Uterus (tissue), 2 donors: ENCODE measurements around the gene CD5L.

Source experiments
- POLR2A ChIP-seq, 2 donors: fragments of 450-650 bp; IDR thresholded peaks; one replicate each; pipeline ENCODE4 v1.6.1; 2016; ENCODE audit warnings: antibody characterized with exemption in 2 of 2, mild to moderate bottlenecking in 1 of 2, moderate library complexity in 1 of 2
- TF ChIP-seq, protein P1 (sequence below), 4 experiments: fragments of 200-600 bp in 2 of 4; fragments of 450-650 bp in 2 of 4; sonication (generic) in 2 of 4; IDR thresholded peaks; one replicate each; pipeline ENCODE4 v1.5.1; 2016 to 2019; ENCODE audit warnings: antibody characterized with exemption in 4 of 4, mild to moderate bottlenecking in 2 of 4, moderate library complexity in 1 of 4

GRCh38 chr1:157862114-157863070, 20.8 kb upstream of the CD5L start:
- TF ChIP-seq POLR2A (IDR thresholded peaks at IDR 0.05): no peak
- TF ChIP-seq, protein P1, sequence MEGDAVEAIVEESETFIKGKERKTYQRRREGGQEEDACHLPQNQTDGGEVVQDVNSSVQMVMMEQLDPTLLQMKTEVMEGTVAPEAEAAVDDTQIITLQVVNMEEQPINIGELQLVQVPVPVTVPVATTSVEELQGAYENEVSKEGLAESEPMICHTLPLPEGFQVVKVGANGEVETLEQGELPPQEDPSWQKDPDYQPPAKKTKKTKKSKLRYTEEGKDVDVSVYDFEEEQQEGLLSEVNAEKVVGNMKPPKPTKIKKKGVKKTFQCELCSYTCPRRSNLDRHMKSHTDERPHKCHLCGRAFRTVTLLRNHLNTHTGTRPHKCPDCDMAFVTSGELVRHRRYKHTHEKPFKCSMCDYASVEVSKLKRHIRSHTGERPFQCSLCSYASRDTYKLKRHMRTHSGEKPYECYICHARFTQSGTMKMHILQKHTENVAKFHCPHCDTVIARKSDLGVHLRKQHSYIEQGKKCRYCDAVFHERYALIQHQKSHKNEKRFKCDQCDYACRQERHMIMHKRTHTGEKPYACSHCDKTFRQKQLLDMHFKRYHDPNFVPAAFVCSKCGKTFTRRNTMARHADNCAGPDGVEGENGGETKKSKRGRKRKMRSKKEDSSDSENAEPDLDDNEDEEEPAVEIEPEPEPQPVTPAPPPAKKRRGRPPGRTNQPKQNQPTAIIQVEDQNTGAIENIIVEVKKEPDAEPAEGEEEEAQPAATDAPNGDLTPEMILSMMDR (IDR thresholded peaks at IDR 0.05): no peak
